Stimulated activated CD4-positive, alpha-beta T cell treated with anti-CD3 and anti-CD28 coated beads, Interleukin-1b, Interleukin-23, amount 100 ng/mL, for 48 hours (primary cell): ENCODE data around the gene PLEKHH3.
"Not testable (repeated sequence)": the region's sequence is repeated elsewhere in the genome, so short reads cannot be mapped to it uniquely, and the experiment has no call there.

Source experiments
- DNase-seq: peaks from one replicate; pipeline ENCODE4 v3.0.0-alpha.2; 2020

The PLEKHH3 gene

GRCh38 chr17:42627032-42627764 is 49.6 kb downstream of the PLEKHH3 start:
- not testable (repeated sequence) for DNase-seq

DNA sequence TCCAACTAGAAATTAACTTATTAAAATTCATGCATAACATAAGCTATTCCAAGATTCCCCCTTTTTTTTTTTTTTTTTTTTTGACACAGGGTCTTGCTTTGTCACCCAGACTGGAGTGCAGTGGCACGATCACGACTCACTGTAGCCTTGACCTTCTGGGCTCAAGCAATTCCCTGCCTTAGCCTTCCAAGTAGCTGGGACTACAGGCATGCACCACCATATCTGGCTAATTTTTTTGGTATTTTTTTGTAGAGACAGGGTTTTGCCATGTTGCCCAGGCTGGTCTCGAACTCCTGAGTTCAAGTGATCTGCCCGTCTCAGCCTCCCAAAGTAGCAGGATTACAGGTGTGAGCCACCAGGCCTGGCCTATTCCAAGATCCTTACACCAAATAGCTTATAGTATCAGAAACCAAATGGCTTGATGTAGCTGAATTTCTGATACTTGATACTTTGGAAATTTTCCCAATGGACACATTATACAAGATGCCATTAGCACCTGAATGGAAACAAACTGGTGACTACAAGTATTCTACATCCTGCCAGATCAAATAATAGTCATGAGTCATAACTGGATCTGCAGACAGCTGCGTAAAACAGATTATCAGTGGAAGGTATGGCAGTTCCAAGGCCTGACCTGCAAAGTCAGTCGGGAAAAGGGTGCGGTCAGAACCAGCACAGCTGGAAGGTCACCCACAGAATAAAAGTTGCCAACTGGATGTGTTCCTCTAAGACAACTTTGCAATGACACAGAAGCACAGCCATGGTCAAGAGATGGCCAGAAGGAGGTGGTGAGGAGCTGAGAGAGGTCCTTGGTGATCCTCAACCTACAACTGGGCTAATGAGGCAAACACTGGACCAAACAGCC is 52.8 kb downstream of the PLEKHH3 start:
- DNase-seq, result no peak

DNA sequence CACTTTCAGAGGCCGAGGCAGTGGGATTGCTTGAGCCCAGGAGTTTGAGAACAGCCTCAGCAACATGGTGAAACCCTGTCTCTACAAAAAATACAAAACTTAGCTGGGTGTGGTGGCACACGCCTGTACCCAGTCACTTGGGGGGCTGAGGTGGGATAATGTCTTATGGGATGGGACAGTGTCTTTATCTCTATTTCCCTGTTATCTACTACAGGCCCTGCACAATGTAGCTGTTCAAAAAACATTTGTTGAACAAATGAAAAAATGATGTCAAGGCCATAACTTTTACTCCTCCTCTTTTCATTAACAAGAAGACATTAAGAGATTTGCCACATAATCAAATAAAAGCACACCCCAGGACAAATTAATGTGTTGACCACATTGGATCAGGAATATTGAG is 53.5 kb downstream of the PLEKHH3 start:
- DNase-seq, result no peak

- not testable (repeated sequence) for DNase-seq
Measured at GRCh38 chr17:42621987-42622386, 54.8 kb downstream of the PLEKHH3 start.

DNA sequence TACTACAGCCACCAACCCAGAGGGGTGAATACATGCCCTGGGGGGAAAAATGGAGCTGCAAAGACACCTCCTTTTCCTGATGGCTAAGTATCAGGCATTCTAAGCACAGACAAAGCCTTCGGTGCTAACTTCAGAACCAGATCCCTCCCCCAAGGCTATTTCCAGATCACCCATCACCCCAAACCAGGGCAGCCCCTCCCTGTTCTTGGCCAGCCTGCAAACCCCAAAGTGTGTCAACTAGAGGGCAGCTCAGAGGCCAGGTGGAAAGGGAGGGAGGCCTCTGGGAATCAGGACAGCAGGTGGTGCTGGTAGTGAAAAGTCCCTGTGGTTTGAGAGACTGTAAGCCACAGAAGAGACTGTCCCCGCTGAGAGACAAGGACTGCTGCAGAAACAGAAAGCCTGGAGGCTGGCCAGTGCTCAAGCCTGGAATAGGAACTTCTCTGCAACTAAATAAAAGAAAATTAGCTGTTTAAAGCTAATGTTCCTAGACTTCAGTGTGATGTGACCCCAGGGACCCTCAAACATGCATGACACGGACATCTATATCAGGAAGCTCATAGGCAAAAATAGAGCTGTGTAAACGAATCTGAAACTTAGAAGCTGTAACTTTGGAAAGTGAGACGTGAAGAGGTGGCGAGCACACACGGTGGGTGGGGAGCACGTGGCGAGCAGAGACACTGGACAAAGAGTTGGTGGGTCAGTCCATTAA is 58.2 kb downstream of the PLEKHH3 start:
- no peak for DNase-seq

DNA sequence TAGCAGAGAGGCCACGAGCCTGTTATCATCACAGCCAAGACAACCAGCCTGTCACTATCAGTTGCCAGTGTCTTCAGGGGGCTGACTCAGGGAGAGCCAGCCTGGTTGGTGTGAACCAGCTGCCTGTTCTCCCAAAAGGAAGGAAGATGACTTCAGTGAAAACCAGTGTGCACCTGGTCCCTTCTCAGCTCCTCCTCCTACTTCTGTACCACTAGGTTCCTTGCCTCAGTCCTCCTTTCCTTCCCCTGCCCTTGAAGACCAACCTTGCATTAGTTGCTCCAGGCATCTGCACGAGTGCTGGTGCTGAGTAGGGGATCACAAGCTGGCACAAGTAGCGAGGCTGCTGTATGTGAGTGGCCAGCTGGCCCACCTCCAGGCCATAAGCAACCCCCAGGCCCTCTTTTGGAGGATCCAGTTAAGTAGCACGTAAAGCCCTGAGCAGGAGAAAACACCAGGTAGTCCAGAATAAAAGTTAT is 58.8 kb downstream of the PLEKHH3 start:
- no peak for DNase-seq
